Left lung (tissue), 10 donors: ENCODE measurements around the gene PADI2. TPM values are rescaled to one million over a fixed set of nuclear protein-coding genes. Genes with fewer than 3 reads are reported as not detected.

Source experiments
- ATAC-seq: fragments of 200-7000 bp; cut with Tn5 transposase; one replicate; pipeline ENCODE4 v1.9.1; 2020; ENCODE audit warnings: moderate library complexity
- DNase-seq, 4 donors: peaks; one replicate each; pipeline ENCODE4 v3.0.0-alpha.2; 2013 to 2020
- H3K27ac ChIP-seq, 2 donors: fragments of 200-600 bp; sonication (generic) in 1 of 2; one replicate each; pipeline versions ENCODE4 v1.5.0 to v1.8.0; 2020 to 2021
- H3K27me3 ChIP-seq, 2 donors: fragments of 200-600 bp; sonication (generic) in 1 of 2; one replicate each; pipeline versions ENCODE4 v1.5.0 to v1.8.0; 2020 to 2021
- H3K36me3 ChIP-seq, 2 donors: fragments of 200-600 bp; sonication (generic) in 1 of 2; one replicate each; pipeline versions ENCODE4 v1.5.0 to v1.8.0; 2020 to 2021
- H3K4me1 ChIP-seq, 2 donors: fragments of 200-600 bp; one replicate each; pipeline ENCODE4 v1.8.0; 2021
- H3K4me3 ChIP-seq, 2 donors: fragments of 200-600 bp; sonication (generic) in 1 of 2; one replicate each; pipeline versions ENCODE4 v1.5.0 to v1.8.0; 2020 to 2021; ENCODE audit warnings: mild to moderate bottlenecking in 1 of 2
- H3K9me3 ChIP-seq, 2 donors: fragments of 200-600 bp; sonication (generic) in 1 of 2; one replicate each; pipeline versions ENCODE4 v1.5.0 to v1.8.0; 2020 to 2021
- intact Hi-C, 2 donors: fragments of 100-400 bp; cut with DNase I; formaldehyde crosslinking; loops; one replicate each; pipeline versions ENCODE4 v1.11.2 to v1.14.2; 2022
- polyA plus RNA-seq, 6 donors: library from polyadenylated mRNA; unstranded; fragments of 120-200 nt; gene quantifications; one replicate each; pipeline ENCODE4 v1.2.1, GENCODE V29; 2013; ENCODE audit not compliant: insufficient read length in 6 of 6
- total RNA-seq, 2 donors: library from RNA; stranded (reverse); fragmentation: NEBNext Ultra II Directional; extraction: Animal tissue kit (Norgen Biotek cat#: 25700); gene quantifications; one replicate each; pipeline ENCODE4 v1.2.1, GENCODE V29; 2021
- TF ChIP-seq, protein P1 (sequence below), 2 donors: fragments of 200-600 bp; sonication (generic) in 1 of 2; IDR thresholded peaks; one replicate each; pipeline versions ENCODE4 v1.5.0 to v1.8.0; 2021; ENCODE audit warnings: antibody characterized with exemption in 2 of 2
- donor health status: DM: no; HTN: yes; CAD: no.
- donor health status: DM: no; HTN: no; CAD: no.

Gene PADI2
- total and polyA plus RNA-seq, 8 donors: 2.2 to 35.4 (median 10.6) TPM

GRCh38 chr1:17140279-17140678, 21.0 kb upstream of the PADI2 start:
- intact Hi-C loops: no loop called here
- no peak overlapping the region for H3K4me3 ChIP-seq
- no peak overlapping the region for H3K27ac ChIP-seq
- no peaks in the 10 kb centered on the region for H3K9me3 ChIP-seq
- H3K27me3 ChIP-seq: peaks cover 0 to 27% of the 10 kb centered on the region in 2 donors
- H3K4me1 ChIP-seq: no peaks in the 10 kb centered on the region
- DNase-seq: no peak
- ATAC-seq: no peak
- TF ChIP-seq, protein P1, sequence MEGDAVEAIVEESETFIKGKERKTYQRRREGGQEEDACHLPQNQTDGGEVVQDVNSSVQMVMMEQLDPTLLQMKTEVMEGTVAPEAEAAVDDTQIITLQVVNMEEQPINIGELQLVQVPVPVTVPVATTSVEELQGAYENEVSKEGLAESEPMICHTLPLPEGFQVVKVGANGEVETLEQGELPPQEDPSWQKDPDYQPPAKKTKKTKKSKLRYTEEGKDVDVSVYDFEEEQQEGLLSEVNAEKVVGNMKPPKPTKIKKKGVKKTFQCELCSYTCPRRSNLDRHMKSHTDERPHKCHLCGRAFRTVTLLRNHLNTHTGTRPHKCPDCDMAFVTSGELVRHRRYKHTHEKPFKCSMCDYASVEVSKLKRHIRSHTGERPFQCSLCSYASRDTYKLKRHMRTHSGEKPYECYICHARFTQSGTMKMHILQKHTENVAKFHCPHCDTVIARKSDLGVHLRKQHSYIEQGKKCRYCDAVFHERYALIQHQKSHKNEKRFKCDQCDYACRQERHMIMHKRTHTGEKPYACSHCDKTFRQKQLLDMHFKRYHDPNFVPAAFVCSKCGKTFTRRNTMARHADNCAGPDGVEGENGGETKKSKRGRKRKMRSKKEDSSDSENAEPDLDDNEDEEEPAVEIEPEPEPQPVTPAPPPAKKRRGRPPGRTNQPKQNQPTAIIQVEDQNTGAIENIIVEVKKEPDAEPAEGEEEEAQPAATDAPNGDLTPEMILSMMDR (IDR thresholded peaks at IDR 0.05): no peak
- no peaks in the 10 kb centered on the region for H3K36me3 ChIP-seq

GRCh38 chr1:17139637-17140036, 20.4 kb upstream of the PADI2 start:
- intact Hi-C loops: loop anchor here in 1 of 2 donors (10.0 kb wide), 1 partner anchor 85 kb away; no protein-coding TSS in a partner anchor
- DNase-seq: no peak
- H3K27me3 ChIP-seq: peaks cover 0 to 27% of the 10 kb centered on the region in 2 donors

GRCh38 chr1:17137441-17137840, 18.2 kb upstream of the PADI2 start:
- H3K27ac ChIP-seq: no peak overlapping the region
- H3K27me3 ChIP-seq: peaks cover 0 to 35% of the 10 kb centered on the region in 2 donors
- intact Hi-C loops: loop anchor here in 1 of 2 donors (10.0 kb wide), 1 partner anchor 87 kb away; no protein-coding TSS in a partner anchor
- no peaks in the 10 kb centered on the region for H3K36me3 ChIP-seq
- no peaks in the 10 kb centered on the region for H3K4me1 ChIP-seq
- DNase-seq (no peak), ATAC-seq (no peak)
- H3K9me3 ChIP-seq: no peaks in the 10 kb centered on the region
- no peak overlapping the region for H3K4me3 ChIP-seq
- TF ChIP-seq, protein P1 (IDR thresholded peaks at IDR 0.05): no peak

More at GRCh38 chr1:17139637-17140036, 20.4 kb upstream of the PADI2 start:
- Histone ChIP-seq H3K4me3 (no peak overlapping the region), H3K36me3 (no peaks in the 10 kb centered on the region), H3K9me3 (no peaks in the 10 kb centered on the region), H3K27ac (no peak overlapping the region), H3K4me1 (no peaks in the 10 kb centered on the region)
- no peak for ATAC-seq
- TF ChIP-seq, protein P1 (IDR thresholded peaks at IDR 0.05): no peak

- no peaks in the 10 kb centered on the region for H3K4me1 ChIP-seq
- no peaks in the 10 kb centered on the region for H3K36me3 ChIP-seq
- no peak for DNase-seq
- no peak overlapping the region for H3K27ac ChIP-seq
- TF ChIP-seq, protein P1 (IDR thresholded peaks at IDR 0.05): no peak
- H3K9me3 ChIP-seq: no peaks in the 10 kb centered on the region
- intact Hi-C loops: loop anchor here in 1 of 2 donors (10.0 kb wide), 1 partner anchor 88 kb away; no protein-coding TSS in a partner anchor
- H3K27me3 ChIP-seq: peaks cover 0 to 35% of the 10 kb centered on the region in 2 donors
- H3K4me3 ChIP-seq: no peak overlapping the region
- ATAC-seq: no peak
Measured at GRCh38 chr1:17136936-17137335, 17.7 kb upstream of the PADI2 start.

DNA sequence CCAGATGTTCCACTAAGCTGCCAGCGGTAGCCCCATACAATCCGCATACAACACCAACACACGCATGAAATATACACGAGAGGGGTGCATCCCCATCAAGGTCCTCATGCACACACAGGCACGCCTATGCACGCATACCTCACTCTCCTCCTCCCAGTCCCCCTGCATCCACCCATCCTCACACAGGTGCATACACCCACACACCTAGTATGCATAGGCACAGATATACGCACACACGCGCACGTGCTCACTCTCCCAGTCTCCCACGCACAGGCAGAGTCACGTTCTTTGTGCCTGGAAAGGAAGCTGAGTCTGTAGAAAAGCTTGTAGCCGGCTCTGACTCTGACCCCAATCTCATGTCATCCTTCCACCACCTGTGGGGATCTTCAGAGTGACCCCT, 16.9 kb upstream of the PADI2 start:
- intact Hi-C loops: loop anchor here in 1 of 2 donors (10.0 kb wide), 1 partner anchor 89 kb away; no protein-coding TSS in a partner anchor
- Histone ChIP-seq H3K27ac (no peak overlapping the region), H3K4me1 (no peaks in the 10 kb centered on the region), H3K27me3 (peaks cover 0 to 32% of the 10 kb centered on the region in 2 donors), H3K9me3 (no peaks in the 10 kb centered on the region), H3K4me3 (no peak overlapping the region), H3K36me3 (no peaks in the 10 kb centered on the region)
- ATAC-seq (no peak), DNase-seq (no peak)
- TF ChIP-seq, protein P1 (IDR thresholded peaks at IDR 0.05): no peak
